ENCODE results near the gene PDLIM5. TPM values are rescaled to one million over a fixed set of nuclear protein-coding genes. Genes with fewer than 3 reads are reported as not detected.

The PDLIM5 gene
- total RNA-seq, 2 donors from 2014 or later, result 115 to 228 TPM

- DNase-seq (ENCODE audit: low spot score), result no peak
- Histone ChIP-seq H3K36me3 (no peaks in the 10 kb centered on the region), H3K4me1 (replicated peaks) (no peaks in the 10 kb centered on the region), H3K27ac (no peak overlapping the region), H3K4me3 (no peak overlapping the region), H3K27me3 (replicated peaks; ENCODE audit: insufficient read depth) (no peaks in the 10 kb centered on the region), H3K9me3 (no peaks in the 10 kb centered on the region)
- WGBS, result 91% methylated on average over 2 of the region's 2 CpGs
- intact Hi-C loops (cut with DNase I), result no loop called here
- no peak for TF ChIP-seq POLR2A (IDR thresholded peaks at IDR 0.05)
- no peak for TF ChIP-seq POLR2AphosphoS5 (IDR thresholded peaks at IDR 0.05)
- TF ChIP-seq CTCF (IDR thresholded peaks at IDR 0.05), result no peak
Measured at GRCh38 chr4:94582517-94582916, 130.8 kb downstream of the PDLIM5 start.

- Histone ChIP-seq H3K27ac (no peak overlapping the region), H3K9me3 (no peaks in the 10 kb centered on the region), H3K36me3 (no peaks in the 10 kb centered on the region), H3K27me3 (replicated peaks; ENCODE audit: insufficient read depth) (no peaks in the 10 kb centered on the region), H3K4me1 (replicated peaks) (no peaks in the 10 kb centered on the region), H3K4me3 (no peak overlapping the region)
- WGBS, result 57% methylated on average over 3 of the region's 3 CpGs
- no peak for DNase-seq (ENCODE audit: low spot score)
- intact Hi-C loops (cut with DNase I), result no loop called here
- TF ChIP-seq CTCF (IDR thresholded peaks at IDR 0.05), result no peak
- TF ChIP-seq POLR2AphosphoS5 (IDR thresholded peaks at IDR 0.05), result no peak
- no peak for TF ChIP-seq POLR2A (IDR thresholded peaks at IDR 0.05)
Measured at GRCh38 chr4:94583914-94584641, 132.3 kb downstream of the PDLIM5 start.

- Histone ChIP-seq H3K27me3 (replicated peaks; ENCODE audit: insufficient read depth) (no peaks in the 10 kb centered on the region), H3K36me3 (no peaks in the 10 kb centered on the region), H3K4me3 (no peak overlapping the region), H3K4me1 (replicated peaks) (no peaks in the 10 kb centered on the region), H3K9me3 (no peaks in the 10 kb centered on the region), H3K27ac (no peak overlapping the region)
- TF ChIP-seq CTCF (IDR thresholded peaks at IDR 0.05) (no peak), POLR2A (IDR thresholded peaks at IDR 0.05) (no peak), POLR2AphosphoS5 (IDR thresholded peaks at IDR 0.05) (no peak)
- intact Hi-C loops (cut with DNase I), result no loop called here
- DNase-seq (ENCODE audit: low spot score), result no peak
- 16% methylated on average over 1 of the region's 1 CpG for WGBS
Measured at GRCh38 chr4:94588896-94589693, 137.4 kb downstream of the PDLIM5 start.

- Histone ChIP-seq H3K9me3 (no peaks in the 10 kb centered on the region), H3K27ac (no peak overlapping the region), H3K36me3 (no peaks in the 10 kb centered on the region), H3K27me3 (replicated peaks; ENCODE audit: insufficient read depth) (no peaks in the 10 kb centered on the region), H3K4me1 (replicated peaks) (no peaks in the 10 kb centered on the region), H3K4me3 (no peak overlapping the region)
- intact Hi-C loops (cut with DNase I), result no loop called here
- no peak for DNase-seq (ENCODE audit: low spot score)
- 77% methylated on average over 2 of the region's 2 CpGs for WGBS
- TF ChIP-seq CTCF (IDR thresholded peaks at IDR 0.05) (no peak), POLR2AphosphoS5 (IDR thresholded peaks at IDR 0.05) (no peak), POLR2A (IDR thresholded peaks at IDR 0.05) (no peak)
Measured at GRCh38 chr4:94590493-94590892, 138.8 kb downstream of the PDLIM5 start.

All from prostate gland (tissue), 2 donors.